ENCODE data around the gene ZNF273. TPM values are rescaled to one million over a fixed set of nuclear protein-coding genes. Genes with fewer than 3 reads are reported as not detected.
"Not testable (repeated sequence)": the region's sequence is repeated elsewhere in the genome, so short reads cannot be mapped to it uniquely, and the experiment has no call there.

Gene ZNF273
- total RNA-seq, 2 donors from 2014 or later = 15.5 to 20.5 TPM

DNA sequence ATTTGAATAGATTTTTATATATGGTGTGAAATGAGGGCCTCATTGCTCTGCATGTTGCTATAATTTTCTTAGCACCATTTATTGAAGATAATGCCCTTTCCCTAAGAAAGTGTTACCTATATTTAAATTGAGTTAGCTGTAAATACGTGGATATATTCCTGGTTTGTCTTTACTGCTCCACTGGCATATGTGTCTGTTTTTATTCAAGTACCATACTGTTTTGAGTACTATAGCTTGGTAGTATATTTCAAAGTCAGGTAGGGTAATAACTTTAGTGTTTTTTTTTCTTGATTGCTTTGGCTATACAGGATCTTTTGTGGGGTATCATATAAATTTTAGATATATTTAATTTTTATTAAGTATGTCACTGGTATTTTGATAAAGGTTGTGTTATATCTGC lies 31.4 kb downstream of the ZNF273 start:
- Mint-ChIP-seq H3K4me1 (no peaks in the 10 kb centered on the region), H3K27me3 (ENCODE audit: insufficient read depth) (no peaks in the 10 kb centered on the region), H3K4me3 (no peak overlapping the region), H3K36me3 (ENCODE audit: low read depth) (peaks cover 15% of the 10 kb centered on the region), H3K27ac (no peak overlapping the region), H3K9me3 (peaks cover 16% of the 10 kb centered on the region)
- Histone ChIP-seq H3K27ac (ENCODE audit: low read depth, low read length) (no peak overlapping the region), H3K9ac (ENCODE audit: extremely low read depth, low read length, poor library complexity, severe bottlenecking) (no peak overlapping the region), H3K9me3 (ENCODE audit: control insufficient read depth, low read length) (peaks cover 40% of the 10 kb centered on the region), H3K36me3 (ENCODE audit: control insufficient read depth, insufficient read depth, low read length) (peaks cover 6% of the 10 kb centered on the region), H3K4me1 (ENCODE audit: control insufficient read depth, insufficient read depth, low read length) (no peaks in the 10 kb centered on the region), H3K4me3 (ENCODE audit: low read length) (no peak overlapping the region), H3K27me3 (ENCODE audit: control insufficient read depth, insufficient read depth, low read length, poor library complexity, severe bottlenecking) (no peaks in the 10 kb centered on the region)
- TF ChIP-seq, protein P1, sequence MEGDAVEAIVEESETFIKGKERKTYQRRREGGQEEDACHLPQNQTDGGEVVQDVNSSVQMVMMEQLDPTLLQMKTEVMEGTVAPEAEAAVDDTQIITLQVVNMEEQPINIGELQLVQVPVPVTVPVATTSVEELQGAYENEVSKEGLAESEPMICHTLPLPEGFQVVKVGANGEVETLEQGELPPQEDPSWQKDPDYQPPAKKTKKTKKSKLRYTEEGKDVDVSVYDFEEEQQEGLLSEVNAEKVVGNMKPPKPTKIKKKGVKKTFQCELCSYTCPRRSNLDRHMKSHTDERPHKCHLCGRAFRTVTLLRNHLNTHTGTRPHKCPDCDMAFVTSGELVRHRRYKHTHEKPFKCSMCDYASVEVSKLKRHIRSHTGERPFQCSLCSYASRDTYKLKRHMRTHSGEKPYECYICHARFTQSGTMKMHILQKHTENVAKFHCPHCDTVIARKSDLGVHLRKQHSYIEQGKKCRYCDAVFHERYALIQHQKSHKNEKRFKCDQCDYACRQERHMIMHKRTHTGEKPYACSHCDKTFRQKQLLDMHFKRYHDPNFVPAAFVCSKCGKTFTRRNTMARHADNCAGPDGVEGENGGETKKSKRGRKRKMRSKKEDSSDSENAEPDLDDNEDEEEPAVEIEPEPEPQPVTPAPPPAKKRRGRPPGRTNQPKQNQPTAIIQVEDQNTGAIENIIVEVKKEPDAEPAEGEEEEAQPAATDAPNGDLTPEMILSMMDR (conservative IDR thresholded peaks at IDR 0.05) = no peak
- DNase-seq = no peak
- WGBS, 2 experiments (ENCODE audit: insufficient coverage in 1 of 2, insufficient read length in 1 of 2) = 79% methylated on average over 1 of the region's 1 CpG; no CpG with 5 or more reads in 1 of the 2 experiments

DNA sequence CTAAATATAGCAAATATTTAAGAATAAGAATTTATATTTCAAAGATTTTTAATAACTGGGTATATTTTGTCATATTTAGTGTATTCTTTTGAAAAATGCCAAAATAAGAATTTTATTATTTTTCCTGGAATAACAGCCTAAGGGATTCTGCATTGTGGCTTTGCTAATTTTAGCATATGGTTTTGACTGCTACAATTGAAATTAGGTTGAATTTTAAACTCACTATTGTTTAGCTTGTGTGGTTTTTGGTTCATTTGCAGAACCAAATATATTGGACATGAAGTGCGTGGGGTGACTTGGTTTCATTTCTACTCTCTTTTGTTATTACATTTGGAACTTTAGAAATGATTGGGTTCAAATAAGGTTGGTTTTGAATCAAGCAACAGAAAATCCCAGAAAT lies 35.5 kb downstream of the ZNF273 start:
- peaks cover 10% of the 10 kb centered on the region for H3K9me3 ChIP-seq (ENCODE audit: control insufficient read depth, low read length)
- H3K4me3 ChIP-seq (ENCODE audit: low read length) = no peak overlapping the region
- 95% methylated on average over 1 of the region's 1 CpG; no CpG with 5 or more reads in 1 of the 2 experiments for WGBS, 2 experiments (ENCODE audit: insufficient coverage in 1 of 2, insufficient read length in 1 of 2)
- H3K9ac ChIP-seq (ENCODE audit: extremely low read depth, low read length, poor library complexity, severe bottlenecking) = no peak overlapping the region
- Mint-ChIP-seq H3K27ac (no peak overlapping the region), H3K4me3 (no peak overlapping the region), H3K9me3 (peaks cover 4% of the 10 kb centered on the region), H3K4me1 (no peaks in the 10 kb centered on the region), H3K36me3 (ENCODE audit: low read depth) (no peaks in the 10 kb centered on the region), H3K27me3 (ENCODE audit: insufficient read depth) (no peaks in the 10 kb centered on the region)
- no peak overlapping the region for H3K27ac ChIP-seq (ENCODE audit: low read depth, low read length)
- TF ChIP-seq, protein P1 (conservative IDR thresholded peaks at IDR 0.05) = no peak
- no peaks in the 10 kb centered on the region for H3K27me3 ChIP-seq (ENCODE audit: control insufficient read depth, insufficient read depth, low read length, poor library complexity, severe bottlenecking)
- no peaks in the 10 kb centered on the region for H3K4me1 ChIP-seq (ENCODE audit: control insufficient read depth, insufficient read depth, low read length)
- H3K36me3 ChIP-seq (ENCODE audit: control insufficient read depth, insufficient read depth, low read length) = no peaks in the 10 kb centered on the region
- no peak for DNase-seq

GRCh38 chr7:64940021-64940420 lies 36.9 kb downstream of the ZNF273 start:
- not testable (repeated sequence) for H3K36me3 Mint-ChIP-seq (ENCODE audit: low read depth); H3K4me3 Mint-ChIP-seq; H3K27ac Mint-ChIP-seq; H3K4me1 ChIP-seq (ENCODE audit: control insufficient read depth, insufficient read depth, low read length); H3K27me3 Mint-ChIP-seq (ENCODE audit: insufficient read depth); DNase-seq; H3K27me3 ChIP-seq (ENCODE audit: control insufficient read depth, insufficient read depth, low read length, poor library complexity, severe bottlenecking); H3K27ac ChIP-seq (ENCODE audit: low read depth, low read length); H3K4me3 ChIP-seq (ENCODE audit: low read length); H3K36me3 ChIP-seq (ENCODE audit: control insufficient read depth, insufficient read depth, low read length); H3K9ac ChIP-seq (ENCODE audit: extremely low read depth, low read length, poor library complexity, severe bottlenecking); H3K9me3 Mint-ChIP-seq; H3K4me1 Mint-ChIP-seq; H3K9me3 ChIP-seq (ENCODE audit: control insufficient read depth, low read length)
- 93 to 100% methylated on average over 1 to 6 of the region's 6 CpGs for WGBS, 2 experiments (ENCODE audit: insufficient coverage in 1 of 2, insufficient read length in 1 of 2)

DNA sequence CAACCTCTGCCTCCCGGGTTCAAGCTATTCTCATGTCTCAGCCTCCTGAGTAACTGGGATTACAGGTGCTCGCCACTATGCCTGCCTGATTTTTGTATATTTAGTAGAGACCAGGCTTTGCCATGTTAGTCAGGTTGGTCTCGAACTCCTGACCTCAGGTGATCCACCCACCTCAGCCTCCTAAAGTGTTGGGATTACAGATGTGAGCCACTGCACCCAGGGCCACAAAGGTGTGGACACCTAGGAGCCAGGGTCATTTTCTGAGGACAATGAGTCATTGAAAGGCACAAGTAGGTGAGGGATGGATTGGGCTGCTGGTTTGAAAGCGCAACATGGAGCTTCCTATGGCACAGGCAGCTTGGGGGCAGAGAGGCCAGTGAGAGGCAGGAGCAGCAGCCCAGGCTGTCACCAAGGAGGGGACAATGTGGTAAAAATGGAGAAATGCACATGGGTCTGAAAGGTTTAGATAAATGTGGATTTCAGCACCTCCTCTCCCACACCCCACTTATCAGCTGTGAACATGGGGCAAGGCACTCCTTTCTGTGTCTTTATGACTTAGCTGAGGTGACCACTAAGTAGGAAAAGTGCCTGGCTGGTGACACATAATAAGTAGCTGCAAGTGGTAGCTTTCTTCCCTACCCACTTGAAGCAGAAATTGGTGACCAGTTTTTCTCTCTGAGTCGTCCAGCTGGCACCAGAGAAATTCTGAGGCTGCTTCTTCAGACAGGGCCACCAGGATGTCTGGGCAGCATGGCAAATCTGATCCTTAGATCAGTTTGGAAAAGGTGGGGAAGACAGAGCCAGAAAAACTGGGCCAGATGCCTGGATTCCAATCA lies 41.8 kb downstream of the ZNF273 start:
- DNase-seq; H3K9ac ChIP-seq (ENCODE audit: extremely low read depth, low read length, poor library complexity, severe bottlenecking); H3K27ac Mint-ChIP-seq; H3K9me3 ChIP-seq (ENCODE audit: control insufficient read depth, low read length); H3K36me3 ChIP-seq (ENCODE audit: control insufficient read depth, insufficient read depth, low read length); H3K27ac ChIP-seq (ENCODE audit: low read depth, low read length); H3K9me3 Mint-ChIP-seq; H3K4me1 Mint-ChIP-seq; H3K4me3 Mint-ChIP-seq; H3K36me3 Mint-ChIP-seq (ENCODE audit: low read depth); H3K4me3 ChIP-seq (ENCODE audit: low read length); H3K4me1 ChIP-seq (ENCODE audit: control insufficient read depth, insufficient read depth, low read length): not testable (repeated sequence)
- H3K27me3 Mint-ChIP-seq (ENCODE audit: insufficient read depth) = peaks cover 43% of the 10 kb centered on the region
- H3K27me3 ChIP-seq (ENCODE audit: control insufficient read depth, insufficient read depth, low read length, poor library complexity, severe bottlenecking) = peaks cover 22% of the 10 kb centered on the region
- WGBS, 2 experiments (ENCODE audit: insufficient coverage in 1 of 2, insufficient read length in 1 of 2) = 83 to 85% methylated on average over 1 to 5 of the region's 5 CpGs

Measured in endodermal cell (in vitro differentiated cells).